8988T (cell line): ENCODE results near the gene MED25.

Experiments used
- DNase-seq: peaks from one replicate; pipeline ENCODE4 v3.0.0; 2011

Gene MED25

DNA sequence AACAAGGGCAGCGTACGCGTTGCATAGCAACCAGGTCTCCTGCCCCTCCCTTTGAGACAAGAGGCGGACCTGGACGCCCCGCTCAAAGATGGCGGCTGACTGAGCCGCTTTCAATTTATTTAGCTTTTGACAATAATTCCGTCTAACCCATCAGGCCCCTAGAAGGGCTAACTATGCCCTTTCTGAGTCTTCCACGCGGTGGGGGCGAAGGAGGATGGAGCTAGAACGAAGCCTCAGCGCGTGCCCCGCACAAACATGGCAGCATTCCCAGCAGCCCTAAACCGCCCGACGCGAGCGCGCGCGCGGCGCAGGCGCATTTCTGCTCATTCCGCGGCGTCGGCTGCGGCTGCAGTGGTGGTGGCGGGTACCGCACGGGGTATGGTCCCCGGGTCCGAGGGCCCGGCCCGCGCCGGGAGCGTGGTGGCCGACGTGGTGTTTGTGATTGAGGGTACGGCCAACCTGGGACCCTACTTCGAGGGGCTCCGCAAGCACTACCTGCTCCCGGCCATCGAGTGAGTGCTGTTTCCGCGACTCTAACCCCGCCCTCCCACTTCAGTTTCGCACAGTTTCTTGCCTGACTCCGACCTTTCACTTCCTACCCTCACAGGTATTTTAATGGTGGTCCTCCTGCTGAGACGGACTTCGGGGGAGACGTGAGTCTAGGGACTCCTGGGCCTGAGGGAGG, at the start of gene MED25:
Gene MED25 (plus strand): TSS at position 326 of the 685 bp plus-strand sequence. CDS start 53 bp downstream, at position 379.
- peak; percentile 82 for DNase-seq

DNA sequence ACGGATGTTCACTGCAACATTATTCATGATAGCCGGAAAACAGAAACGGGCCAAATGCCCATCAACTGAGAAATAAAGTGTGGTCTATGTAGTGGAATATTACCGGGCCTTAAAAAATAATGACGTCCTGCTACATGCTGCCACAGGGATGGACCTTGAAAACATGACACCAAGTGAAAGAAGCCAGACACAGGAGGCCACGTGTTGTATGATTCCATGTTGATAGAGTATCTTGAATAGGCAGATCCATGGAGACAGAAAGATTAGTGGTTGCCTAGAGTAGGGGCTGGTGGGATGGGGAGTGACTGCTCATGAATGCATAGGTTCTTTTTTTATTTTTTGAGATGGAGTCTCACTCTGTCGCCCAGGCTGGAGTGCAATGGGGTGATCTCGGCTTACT, 47.6 kb upstream of the MED25 start:
- DNase-seq = no peak

DNA sequence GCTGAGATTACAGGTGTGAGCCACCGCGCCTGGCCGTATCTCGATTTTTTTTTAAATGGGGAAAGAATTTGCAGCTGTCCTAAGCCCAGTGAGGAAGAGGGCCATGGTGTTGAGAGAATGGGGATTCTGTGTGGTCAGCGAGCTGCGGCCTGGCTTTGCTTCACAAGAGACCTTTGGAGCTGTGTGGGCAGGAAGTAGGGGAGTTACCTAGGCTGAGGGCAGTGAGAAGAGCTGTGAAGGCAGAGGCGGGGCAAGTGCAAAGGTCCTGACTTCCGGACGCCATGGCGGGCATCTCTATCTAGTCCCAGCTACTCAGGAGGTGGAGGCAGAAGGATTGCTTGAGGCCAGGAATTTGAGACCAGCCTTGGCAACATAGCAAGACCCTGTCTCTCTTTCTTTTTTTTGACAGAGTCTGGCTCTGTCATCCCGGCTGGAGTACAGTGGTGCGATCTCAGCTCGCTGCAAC, 46.4 kb upstream of the MED25 start:
- DNase-seq = no peak

DNA sequence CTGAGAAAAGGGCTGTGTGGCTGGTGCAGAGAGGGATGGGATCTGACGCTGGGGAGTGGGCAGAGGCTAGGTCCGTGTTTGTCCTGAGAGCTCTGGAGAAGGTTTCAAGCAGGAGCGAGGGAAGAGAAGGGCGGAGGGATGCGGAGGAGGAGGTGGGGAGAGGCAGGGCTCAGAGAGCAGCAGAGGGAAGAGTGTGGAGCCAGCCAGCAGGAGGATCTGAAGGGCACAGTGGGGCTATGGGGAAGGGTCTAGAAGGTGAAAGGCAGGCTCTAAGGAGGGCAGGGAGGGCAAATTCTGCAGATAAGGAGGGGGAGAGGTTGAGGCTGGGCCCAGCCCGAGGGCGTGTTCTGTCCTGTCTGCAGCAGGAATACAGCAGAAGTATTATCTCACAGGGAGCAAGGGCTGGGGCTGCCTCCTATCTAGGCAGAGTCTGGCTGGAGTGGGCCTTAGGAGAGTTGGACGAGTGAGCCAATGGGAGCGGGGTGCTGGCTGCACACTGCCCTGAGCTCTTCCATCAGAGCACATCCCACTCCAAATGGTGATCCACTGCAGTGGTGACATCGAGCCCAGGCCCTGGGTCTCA, 45.1 kb upstream of the MED25 start:
- no peak for DNase-seq

DNA sequence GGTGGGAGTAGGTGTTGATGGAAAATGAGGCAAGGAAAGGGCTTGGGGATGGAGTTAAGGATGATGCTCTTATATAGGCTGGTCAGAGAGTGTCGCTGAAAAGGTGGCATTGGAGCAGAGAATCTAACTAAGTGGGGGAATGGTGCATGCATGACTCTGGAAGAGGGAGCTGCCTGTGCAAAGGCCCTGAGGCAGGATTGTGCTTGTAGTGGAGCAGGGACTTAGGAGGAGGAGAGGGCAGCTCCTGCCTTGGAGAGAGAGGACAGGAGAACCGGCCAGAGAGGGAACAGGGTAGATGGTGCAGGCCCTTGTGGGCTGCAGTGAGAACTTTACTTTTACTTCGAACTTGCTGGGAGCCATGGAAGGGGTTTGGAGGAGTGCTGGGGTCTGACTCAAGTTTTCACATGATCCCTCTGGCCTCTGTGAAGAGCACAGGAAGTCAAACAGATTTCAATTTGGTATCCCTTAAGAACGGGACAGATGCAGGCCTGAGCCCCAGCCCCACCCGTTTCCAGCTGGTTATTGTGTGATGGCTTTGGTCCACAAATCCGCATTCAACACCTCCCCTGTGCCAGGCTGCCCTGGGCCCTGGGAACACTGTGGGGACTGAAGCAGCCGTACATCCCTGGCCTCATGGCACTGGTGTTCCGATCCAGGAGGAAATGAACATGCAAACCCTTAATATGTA, 44.3 kb upstream of the MED25 start:
- no peak for DNase-seq

DNA sequence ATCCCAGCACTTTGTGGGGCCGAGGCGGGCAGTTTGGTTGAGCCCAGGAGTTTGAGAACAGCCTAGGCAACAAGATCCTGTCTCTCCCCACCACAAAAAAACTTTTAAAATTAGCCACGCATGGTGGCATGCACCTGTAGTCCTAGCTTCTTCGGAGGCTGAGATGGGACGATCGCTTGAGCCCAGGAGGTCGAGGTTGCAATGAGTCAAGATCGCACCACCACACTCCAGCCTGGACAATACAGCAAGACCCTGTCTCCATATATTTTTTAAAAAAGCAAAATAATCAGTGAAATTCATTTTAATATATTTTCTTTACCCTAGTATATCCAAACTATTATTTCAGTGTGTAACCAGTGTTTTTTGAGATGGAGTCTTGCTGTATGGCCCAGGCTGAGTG, 43.1 kb upstream of the MED25 start:
- DNase-seq = no peak

DNA sequence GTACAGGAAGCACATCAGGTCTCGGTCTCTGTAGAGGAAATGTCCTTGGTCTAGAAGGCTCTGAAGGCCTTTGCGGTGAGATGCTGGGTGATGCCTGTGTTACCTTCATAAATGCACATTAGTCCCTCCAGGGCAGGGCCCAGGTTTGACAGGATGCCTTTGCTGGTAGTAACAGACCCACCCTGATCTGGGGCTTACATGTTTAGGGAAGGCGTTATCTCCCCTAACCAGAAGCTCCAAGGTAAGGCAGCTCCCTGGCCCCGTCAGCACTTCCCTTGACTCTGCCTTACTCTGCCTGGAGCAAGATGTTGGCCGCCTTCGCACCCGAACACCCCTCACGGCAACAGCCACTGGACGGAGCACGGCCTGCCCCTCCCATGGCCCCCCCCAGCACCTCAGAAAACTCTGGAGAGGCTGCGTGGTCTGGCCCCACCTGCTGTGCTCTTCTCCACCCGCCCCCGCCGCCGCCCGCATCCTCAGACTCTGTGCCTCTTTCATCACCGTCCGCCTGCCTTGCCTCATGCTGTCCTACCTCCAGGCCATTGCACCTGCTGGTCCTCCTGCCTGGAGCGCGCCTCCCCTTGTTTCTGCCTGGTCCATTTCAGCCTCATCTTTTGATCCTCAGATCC, 42.2 kb upstream of the MED25 start:
- no peak for DNase-seq

DNA sequence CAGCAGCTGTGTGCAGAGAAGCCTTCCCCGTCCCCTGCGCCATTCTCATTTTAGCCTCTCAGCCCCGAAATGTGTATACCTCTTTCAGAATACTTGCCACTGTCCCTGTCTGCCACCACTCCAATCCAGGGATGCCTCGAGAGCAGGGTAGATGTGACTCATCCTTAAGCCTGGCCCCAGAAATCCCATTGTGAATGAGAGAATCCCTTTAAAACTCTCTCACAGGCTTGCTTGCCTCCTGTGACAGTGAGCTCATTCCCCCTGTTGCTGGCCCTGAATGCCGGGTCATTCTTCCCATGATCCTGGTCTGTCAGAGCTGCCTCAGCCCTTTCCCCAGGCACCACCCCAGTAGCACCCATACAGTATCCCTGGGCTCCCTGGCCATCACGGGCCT, 41.7 kb upstream of the MED25 start:
- DNase-seq = no peak

DNA sequence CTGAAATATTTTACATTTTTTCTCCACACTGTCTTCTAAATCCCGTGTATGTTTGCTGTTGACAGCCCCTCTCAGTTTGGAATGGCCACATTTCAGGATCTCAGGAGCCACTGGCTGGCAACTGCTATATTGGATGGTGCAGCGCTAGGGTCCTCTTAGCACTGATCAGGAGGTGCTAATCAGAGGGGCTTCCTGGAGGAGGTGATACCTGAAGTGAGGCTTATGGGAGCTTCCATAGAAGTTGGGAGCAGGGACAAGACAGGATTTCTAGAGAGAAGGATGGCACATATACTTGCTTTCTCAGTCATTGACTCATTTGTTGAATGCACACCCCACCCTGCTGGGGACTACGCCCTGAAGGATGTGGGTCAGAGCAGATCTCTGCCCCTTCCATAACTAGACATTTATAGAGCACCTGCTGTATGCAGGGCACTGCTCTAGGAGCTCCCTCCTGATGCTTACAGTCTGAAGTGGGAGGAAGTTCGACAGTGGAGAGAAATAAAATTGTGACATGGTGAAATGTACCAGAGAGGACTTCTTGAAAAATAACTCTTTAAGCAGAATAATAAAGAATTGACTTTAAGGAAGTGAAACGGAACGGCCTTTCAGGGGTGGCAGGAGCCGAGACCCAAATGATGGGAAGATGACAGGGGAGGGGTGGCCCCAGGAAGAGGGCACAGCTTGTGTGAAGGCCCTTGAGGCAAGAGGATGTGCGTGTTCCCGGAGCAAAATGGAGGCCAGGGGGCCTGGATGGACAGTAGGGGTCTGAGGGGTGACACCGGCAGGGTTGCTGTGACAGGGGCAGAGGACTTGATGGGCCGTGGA, 38.1 kb upstream of the MED25 start:
- DNase-seq = no peak

DNA sequence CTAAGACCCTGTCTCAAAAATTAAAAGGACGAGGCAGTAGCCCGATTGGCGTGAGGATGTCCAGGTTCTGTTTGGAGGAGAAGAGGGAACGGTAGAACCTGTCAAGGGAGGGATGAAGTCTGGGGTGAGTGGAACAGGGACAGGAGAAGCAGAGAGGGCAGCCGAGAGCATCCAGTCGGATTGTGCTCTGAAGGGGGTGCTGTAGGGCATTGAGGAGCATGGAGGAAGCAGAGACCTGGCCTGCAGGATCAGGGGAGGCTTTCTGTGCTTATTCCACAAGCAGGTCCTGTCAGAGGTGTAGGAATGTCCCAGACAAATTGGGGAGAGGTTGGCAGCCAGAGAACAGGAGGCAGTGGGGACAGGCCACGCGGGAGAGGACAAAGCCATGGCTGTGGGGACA, 37.2 kb upstream of the MED25 start:
- DNase-seq = no peak

DNA sequence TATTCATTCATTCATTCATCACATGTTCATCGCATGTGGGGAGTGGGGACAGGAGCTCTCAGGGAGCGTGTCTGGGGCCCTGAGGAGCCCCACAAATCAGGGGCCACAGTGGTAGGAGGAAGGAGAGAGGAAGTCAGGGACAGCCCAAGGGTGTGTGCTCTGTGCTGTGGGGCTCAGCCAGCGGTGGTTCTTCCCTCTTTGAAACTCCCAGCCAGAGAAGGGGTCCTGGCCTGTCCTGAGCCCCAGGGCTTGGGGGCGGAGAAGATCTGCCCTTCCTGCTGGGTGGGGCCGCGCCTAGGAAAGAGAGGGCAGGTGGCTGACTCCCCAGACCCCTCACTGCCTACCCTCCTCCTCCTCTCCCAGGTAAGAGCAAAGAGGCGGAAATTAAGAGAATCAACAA, 36.7 kb upstream of the MED25 start:
- DNase-seq = no peak

DNA sequence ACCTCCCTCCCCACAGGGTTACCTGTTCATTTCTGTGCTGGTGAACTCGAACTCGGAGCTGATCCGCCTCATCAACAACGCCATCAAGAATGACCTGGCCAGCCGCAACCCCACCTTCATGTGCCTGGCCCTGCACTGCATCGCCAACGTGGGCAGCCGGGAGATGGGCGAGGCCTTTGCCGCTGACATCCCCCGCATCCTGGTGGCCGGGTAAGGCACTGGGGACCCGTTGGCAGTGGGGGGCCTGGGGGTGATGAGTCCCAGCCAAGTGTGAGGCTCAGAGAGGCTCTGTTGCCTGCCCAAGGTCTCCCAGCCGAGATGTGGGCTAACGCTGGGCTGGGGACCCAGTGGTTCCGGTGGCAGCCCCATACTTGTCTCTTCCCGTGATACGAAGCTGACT, 35.6 kb upstream of the MED25 start:
- DNase-seq = no peak

DNA sequence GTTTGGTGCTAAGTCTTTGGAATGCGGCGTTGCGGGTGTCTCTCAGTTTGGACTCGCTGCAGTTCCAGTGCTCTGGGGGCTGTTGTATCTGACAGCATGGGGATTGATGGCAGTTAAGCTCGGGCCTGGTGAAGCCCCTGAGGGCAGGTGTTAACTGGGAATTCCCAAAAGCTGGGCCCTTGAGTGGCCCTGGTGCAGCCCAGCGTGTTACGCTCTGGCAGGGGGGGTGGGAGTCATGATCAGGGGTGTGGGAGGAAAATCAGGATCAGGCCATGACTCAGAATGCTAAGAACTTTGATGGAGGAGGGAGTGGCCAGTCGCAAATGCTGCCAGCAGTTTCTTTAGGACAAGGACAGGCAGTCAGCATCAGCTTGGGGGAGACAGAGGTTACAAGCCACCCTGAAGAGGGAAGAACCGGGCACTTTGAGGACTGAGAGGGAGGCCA, 31.7 kb upstream of the MED25 start:
- DNase-seq = no peak

DNA sequence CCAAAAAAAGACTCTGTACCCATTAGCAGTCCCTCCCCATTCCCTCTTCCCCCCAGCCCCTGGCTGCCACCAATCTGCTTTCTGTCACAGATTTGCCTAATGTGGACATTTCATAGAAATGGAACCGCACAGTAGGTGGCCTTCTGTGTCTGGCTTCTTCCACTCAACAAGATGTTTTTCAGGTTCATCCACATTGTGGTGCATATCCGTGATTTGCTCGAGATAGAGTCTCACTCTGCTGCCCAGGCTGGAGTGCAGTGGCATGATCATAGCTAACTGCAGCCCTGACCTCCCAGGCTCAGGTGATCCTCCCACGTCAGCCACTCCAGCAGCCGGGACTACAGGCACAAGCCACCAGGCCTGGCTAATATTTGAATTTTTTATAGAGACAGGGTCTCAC, 30.3 kb upstream of the MED25 start:
- no peak for DNase-seq

DNA sequence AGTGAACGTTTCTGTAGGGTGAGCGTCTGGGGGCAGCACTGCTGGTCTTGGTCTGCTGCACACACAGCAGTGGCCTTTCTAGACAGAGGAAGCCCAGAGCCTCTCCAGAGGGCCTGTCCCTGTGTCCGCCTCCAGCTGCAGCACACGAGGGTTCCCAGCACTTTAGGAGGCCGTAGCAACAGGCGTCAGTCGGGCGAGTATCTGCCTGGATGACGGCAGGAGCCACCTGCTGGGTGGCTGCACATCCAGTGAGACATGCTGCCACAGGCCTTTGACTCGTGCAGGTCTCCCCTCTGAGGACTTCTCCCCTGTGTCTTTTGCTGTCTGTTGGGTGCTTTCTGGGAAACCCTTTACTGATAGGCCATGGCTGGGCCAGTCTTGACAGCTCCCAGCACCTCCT, 29.2 kb upstream of the MED25 start:
- DNase-seq = no peak

DNA sequence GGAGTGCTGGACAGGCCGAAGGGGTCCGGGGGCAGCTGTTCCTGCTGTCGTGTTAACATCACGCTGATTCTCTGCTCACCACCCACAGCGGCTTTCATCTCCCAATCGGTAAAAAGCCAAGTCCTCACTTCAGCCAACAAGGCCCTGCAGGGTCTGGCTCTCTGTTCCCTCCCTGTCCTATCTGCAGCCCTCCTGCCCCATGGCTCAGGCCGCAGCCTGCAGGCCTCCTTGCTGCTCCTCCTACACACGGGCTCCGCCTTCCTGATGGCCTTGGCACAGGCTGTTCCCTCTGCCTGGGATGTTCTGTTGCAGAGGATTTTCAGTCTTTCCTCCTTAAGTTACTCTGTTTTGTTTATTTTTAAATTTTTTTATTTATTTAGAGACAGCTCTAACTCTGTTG, 27.2 kb upstream of the MED25 start:
- DNase-seq = no peak

DNA sequence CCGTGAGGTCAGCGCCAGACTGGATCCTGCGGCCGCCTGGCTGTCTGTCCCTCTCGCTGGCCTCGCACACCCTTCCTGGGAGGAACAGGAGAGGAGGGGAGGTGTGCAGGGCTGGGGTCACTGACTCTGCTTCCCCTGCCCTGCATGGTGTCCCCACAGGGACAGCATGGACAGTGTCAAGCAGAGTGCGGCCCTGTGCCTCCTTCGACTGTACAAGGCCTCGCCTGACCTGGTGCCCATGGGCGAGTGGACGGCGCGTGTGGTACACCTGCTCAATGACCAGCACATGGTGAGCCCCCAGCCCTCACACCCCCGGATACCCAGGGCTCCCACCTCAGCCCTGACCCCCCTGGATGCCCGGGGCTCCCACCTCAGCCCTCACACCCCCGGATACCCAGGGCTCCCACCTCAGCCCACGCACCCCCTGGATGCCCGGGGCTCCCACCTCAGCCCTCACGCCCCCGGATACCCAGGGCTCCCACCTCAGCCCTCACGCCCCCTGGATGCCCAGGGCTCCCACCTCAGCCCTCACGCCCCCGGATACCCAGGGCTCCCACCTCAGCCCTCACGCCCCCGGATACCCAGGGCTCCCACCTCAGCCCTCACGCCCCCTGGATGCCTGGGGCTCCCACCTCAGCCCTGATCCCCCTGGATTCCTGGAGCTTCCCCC, 26.2 kb upstream of the MED25 start:
- no peak for DNase-seq

DNA sequence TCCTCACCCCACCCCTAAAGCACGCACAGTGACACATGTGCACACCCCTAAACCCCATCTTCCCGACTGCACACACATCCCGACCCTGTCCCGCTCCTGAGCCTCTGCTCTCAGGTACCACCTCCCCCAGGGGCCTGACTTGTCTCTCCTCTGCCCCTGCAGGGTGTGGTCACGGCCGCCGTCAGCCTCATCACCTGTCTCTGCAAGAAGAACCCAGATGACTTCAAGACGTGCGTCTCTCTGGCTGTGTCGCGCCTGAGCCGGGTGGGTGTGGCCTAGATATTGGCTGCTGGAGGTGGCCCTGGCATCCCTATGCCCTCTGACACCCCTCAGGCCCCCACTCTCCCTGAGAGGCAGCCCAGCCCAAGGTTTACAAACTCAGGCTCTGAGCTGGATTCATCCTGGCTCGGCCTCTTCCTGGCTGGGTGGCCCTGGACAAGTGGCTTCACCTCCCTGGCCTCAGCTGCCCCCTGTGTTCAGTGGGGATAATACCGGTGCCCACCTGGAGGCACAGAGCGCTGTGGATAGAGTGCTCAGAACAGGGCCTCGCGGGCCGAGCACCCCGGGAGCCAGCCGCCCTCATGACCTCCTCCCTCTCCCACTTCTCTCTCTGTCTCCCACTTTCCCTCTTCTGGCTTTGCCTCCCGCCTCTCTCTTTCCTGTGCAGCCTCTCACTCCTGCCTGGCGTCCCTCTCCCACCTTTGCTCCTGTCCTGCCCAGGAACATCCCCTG, 25.1 kb upstream of the MED25 start:
- DNase-seq = no peak

DNA sequence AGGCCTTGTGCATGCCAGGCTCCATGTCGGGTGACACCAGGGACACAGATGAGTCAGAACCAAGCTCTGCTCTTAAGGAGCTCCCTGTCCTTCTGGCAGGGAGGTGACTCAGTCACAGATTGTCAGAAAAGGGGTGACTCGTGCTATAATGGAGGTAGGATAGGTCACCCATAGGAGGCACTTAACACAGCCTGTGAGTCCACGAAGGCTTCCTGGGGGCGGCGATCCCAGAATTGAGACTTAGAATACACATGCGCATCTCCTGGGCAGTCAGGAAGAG, 24.6 kb upstream of the MED25 start:
- DNase-seq = no peak

DNA sequence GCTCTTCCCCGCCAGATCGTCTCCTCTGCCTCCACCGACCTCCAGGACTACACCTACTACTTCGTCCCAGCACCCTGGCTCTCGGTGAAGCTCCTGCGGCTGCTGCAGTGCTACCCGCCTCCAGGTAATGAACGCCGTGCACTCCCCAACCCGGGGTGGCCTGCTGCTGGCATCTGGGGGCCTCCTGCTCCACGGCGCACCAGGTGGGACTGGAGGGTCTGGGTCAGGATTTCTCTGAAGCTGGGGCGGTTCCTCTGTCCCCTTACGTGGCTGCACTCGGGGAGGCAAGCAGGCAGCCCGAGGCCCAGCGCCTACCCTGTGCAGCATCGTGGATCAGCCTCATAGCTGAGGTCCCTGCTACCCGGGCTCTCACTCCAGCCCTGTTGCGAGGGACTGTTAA, 22.5 kb upstream of the MED25 start:
- DNase-seq = no peak

DNA sequence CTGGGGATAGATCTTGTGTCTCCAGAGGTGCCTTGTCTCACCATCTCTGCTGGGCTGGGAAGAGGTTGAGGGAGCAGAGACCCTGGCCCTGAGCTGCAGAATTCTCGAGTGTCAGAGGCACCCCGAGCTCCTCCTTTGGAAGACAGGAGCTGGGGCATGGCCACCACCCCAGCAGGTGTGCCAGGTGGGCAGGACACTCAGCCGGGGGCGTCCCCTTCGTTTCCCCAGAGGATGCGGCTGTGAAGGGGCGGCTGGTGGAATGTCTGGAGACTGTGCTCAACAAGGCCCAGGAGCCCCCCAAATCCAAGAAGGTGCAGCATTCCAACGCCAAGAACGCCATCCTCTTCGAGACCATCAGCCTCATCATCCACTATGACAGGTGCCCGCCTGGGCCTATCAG, 19.5 kb upstream of the MED25 start:
- no peak for DNase-seq

DNA sequence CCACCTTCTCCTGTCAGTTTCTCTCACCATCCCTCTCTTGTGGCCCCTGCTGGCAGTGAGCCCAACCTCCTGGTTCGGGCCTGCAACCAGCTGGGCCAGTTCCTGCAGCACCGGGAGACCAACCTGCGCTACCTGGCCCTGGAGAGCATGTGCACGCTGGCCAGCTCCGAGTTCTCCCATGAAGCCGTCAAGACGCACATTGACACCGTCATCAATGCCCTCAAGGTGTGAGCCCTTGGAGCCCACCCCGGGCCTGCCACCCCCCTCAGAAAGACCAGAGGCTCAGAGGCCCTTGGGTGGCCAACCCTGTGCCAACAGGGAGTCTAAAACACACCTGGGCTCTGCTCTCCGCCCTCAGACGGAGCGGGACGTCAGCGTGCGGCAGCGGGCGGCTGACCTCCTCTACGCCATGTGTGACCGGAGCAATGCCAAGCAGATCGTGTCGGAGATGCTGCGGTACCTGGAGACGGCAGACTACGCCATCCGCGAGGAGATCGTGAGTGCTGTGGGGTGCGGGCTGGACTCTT, 18.8 kb upstream of the MED25 start:
- DNase-seq = no peak
